Neural cell (in vitro differentiated cells): ENCODE data around the gene UGCG. TPM values are rescaled to one million over a fixed set of nuclear protein-coding genes. Genes with fewer than 3 reads are reported as not detected.

Experiments
- H2AFZ ChIP-seq: fragments of 200-600, 300-800 bp; sonication (generic), shearing (Covaris generic); 2 replicates; pipeline ENCODE4 v1.6.0; 2014; ENCODE audit warnings: low read depth, mild to moderate bottlenecking, antibody characterized with exemption, low read length, moderate library complexity
- H3F3A ChIP-seq: fragments of 200-600 bp; shearing (Covaris generic); 2 replicates; pipeline ENCODE4 v1.6.1; 2016; ENCODE audit warnings: mild to moderate bottlenecking, moderate library complexity, mixed read lengths, antibody characterized with exemption, low read length; ENCODE audit not compliant: insufficient read depth, poor library complexity, severe bottlenecking
- H3K27ac ChIP-seq: fragments of 200-600, 300-800 bp; sonication (generic), shearing (Covaris generic); 2 replicates; pipeline ENCODE4 v1.5.1; 2014; ENCODE audit warnings: mild to moderate bottlenecking, low read length, moderate library complexity
- H3K27me3 ChIP-seq: fragments of 300-800, 200-600 bp; sonication (generic), shearing (Covaris generic); 2 replicates; pipeline ENCODE4 v1.6.0; 2014; ENCODE audit warnings: mild to moderate bottlenecking, low read depth, low read length, moderate library complexity; ENCODE audit not compliant: insufficient read depth
- H3K36me3 ChIP-seq: fragments of 300-800, 200-600 bp; sonication (generic), shearing (Covaris generic); 2 replicates; pipeline ENCODE4 v1.5.1; 2014; ENCODE audit warnings: mild to moderate bottlenecking, antibody characterized with exemption, low read length, moderate library complexity; ENCODE audit not compliant: insufficient read depth
- H3K4me2 ChIP-seq: fragments of 300-800, 200-600 bp; sonication (generic), shearing (Covaris generic); 2 replicates; pipeline ENCODE4 v1.6.0; 2014; ENCODE audit warnings: mild to moderate bottlenecking, low read length
- H3K4me3 ChIP-seq: fragments of 300-800, 200-600 bp; sonication (generic), shearing (Covaris generic); 2 replicates; pipeline ENCODE4 v1.5.1; 2014; ENCODE audit warnings: mild to moderate bottlenecking, low read length, moderate library complexity
- H3K79me2 ChIP-seq: fragments of 200-600 bp; shearing (Covaris generic); replicated peaks from 2 replicates; pipeline ENCODE4 v1.6.0; 2014; ENCODE audit warnings: mild to moderate bottlenecking, low read length, moderate library complexity; ENCODE audit not compliant: insufficient read depth
- H3K9ac ChIP-seq: fragments of 300-800, 200-600 bp; sonication (generic), shearing (Covaris generic); 2 replicates; pipeline ENCODE4 v1.6.1; 2016; ENCODE audit warnings: mild to moderate bottlenecking, low read length, mixed read lengths
- H3K9me2 ChIP-seq: fragments of 200-600 bp; shearing (Covaris generic); 2 replicates; pipeline ENCODE4 v1.6.1; 2016; ENCODE audit warnings: mild to moderate bottlenecking, low read length, mixed read lengths; ENCODE audit not compliant: insufficient read depth
- H3K9me3 ChIP-seq: fragments of 200-600, 300-800 bp; sonication (generic), shearing (Covaris generic); 2 replicates; pipeline ENCODE4 v1.6.1; 2016; ENCODE audit warnings: mild to moderate bottlenecking, mixed run types, low read length, moderate library complexity, mixed read lengths
- H4K20me1 ChIP-seq: fragments of 200-600 bp; shearing (Covaris generic); 2 replicates; pipeline ENCODE4 v1.6.1; 2016; ENCODE audit warnings: mild to moderate bottlenecking, mixed run types; ENCODE audit not compliant: insufficient read depth
- CTCF ChIP-seq: fragments of 450-650 bp; IDR thresholded peaks from 2 replicates; pipeline ENCODE4 v1.5.1; 2014; ENCODE audit warnings: antibody characterized with exemption, mild to moderate bottlenecking, moderate library complexity; ENCODE audit not compliant: poor library complexity, severe bottlenecking
- EP300 ChIP-seq: fragments of 450-650 bp; conservative IDR thresholded peaks from 2 replicates; pipeline ENCODE4 v1.6.1; 2014; ENCODE audit warnings: antibody characterized with exemption, mild to moderate bottlenecking, moderate library complexity; ENCODE audit not compliant: poor library complexity, severe bottlenecking
- EZH2 ChIP-seq: fragments of 200-600, 300-800 bp; shearing (Covaris generic), sonication (generic); IDR thresholded peaks from 2 replicates; pipeline ENCODE4 v1.6.1; 2014; ENCODE audit warnings: antibody characterized with exemption, low read length, borderline replicate concordance, mild to moderate bottlenecking; ENCODE audit not compliant: insufficient read depth, poor library complexity, severe bottlenecking
- MXI1 ChIP-seq: fragments of 450-650 bp; conservative IDR thresholded peaks from 2 replicates; pipeline ENCODE4 v1.6.1; 2014; ENCODE audit warnings: antibody characterized with exemption, mild to moderate bottlenecking; ENCODE audit not compliant: poor library complexity, severe bottlenecking
- POLR2AphosphoS5 ChIP-seq: IDR thresholded peaks from 2 replicates; pipeline ENCODE4 v1.6.1; 2012
- RAD21 ChIP-seq: fragments of 450-650 bp; conservative IDR thresholded peaks from 2 replicates; pipeline ENCODE4 v1.6.1; 2014; ENCODE audit warnings: antibody characterized with exemption, mild to moderate bottlenecking, moderate library complexity
- REST ChIP-seq: IDR thresholded peaks from 2 replicates; pipeline ENCODE4 v1.6.1; 2012; ENCODE audit warnings: borderline replicate concordance
- SMC3 ChIP-seq: fragments of 450-650 bp; conservative IDR thresholded peaks from 2 replicates; pipeline ENCODE4 v1.6.1; 2014; ENCODE audit warnings: antibody characterized with exemption, mild to moderate bottlenecking, moderate library complexity; ENCODE audit not compliant: poor library complexity
- TAF1 ChIP-seq: IDR thresholded peaks from 2 replicates; pipeline ENCODE4 v1.6.1; 2012; ENCODE audit warnings: low read depth
- polyA plus RNA-seq: library from polyadenylated mRNA; depleted of rRNA; stranded (reverse); fragments of >200 nt; gene quantifications from 2 replicates; pipeline ENCODE4 v1.2.3, GENCODE V29; 2014

The UGCG gene
- polyA plus RNA-seq, 1 donor from 2014 or later: 93.6 TPM

GRCh38 chr9:111926421-111926875 lies 29.8 kb downstream of the UGCG start:
- no peaks in the 10 kb centered on the region for H3K79me2 ChIP-seq
- H3K9me3 ChIP-seq: no peaks in the 10 kb centered on the region
- H3K9me2 ChIP-seq: no peaks in the 10 kb centered on the region
- TF ChIP-seq CTCF: no peak
- no peak overlapping the region for H3K9ac ChIP-seq
- no peak overlapping the region for H3K4me3 ChIP-seq
- no peaks in the 10 kb centered on the region for H4K20me1 ChIP-seq
- H3K4me2 ChIP-seq: no peak overlapping the region
- H3K27me3 ChIP-seq: no peaks in the 10 kb centered on the region
- H3K36me3 ChIP-seq: no peaks in the 10 kb centered on the region
- H3F3A ChIP-seq: no peaks in the 10 kb centered on the region
- H3K27ac ChIP-seq: no peak overlapping the region
- no peak overlapping the region for H2AFZ ChIP-seq

GRCh38 chr9:111928359-111928720 lies 31.7 kb downstream of the UGCG start:
- Histone ChIP-seq H3K4me3 (no peak overlapping the region), H3K36me3 (no peaks in the 10 kb centered on the region), H3K9me3 (no peaks in the 10 kb centered on the region), H3K4me2 (no peak overlapping the region), H2AFZ (no peak overlapping the region), H3K9me2 (no peaks in the 10 kb centered on the region), H3F3A (no peaks in the 10 kb centered on the region), H3K79me2 (no peaks in the 10 kb centered on the region), H4K20me1 (no peaks in the 10 kb centered on the region), H3K27me3 (no peaks in the 10 kb centered on the region), H3K9ac (no peak overlapping the region), H3K27ac (no peak overlapping the region)
- TF ChIP-seq CTCF: no peak
- no peak for TF ChIP-seq SMC3
- TF ChIP-seq MXI1: no peak
- no peak for TF ChIP-seq RAD21
- no peak for TF ChIP-seq TAF1
- no peak for TF ChIP-seq EZH2
- no peak for TF ChIP-seq EP300
- TF ChIP-seq REST: no peak
- TF ChIP-seq POLR2AphosphoS5: no peak
